HS-27A (cell line): ENCODE data around the gene RASSF5.
"Not testable (repeated sequence)": the region's sequence is repeated elsewhere in the genome, so short reads cannot be mapped to it uniquely, and the experiment has no call there.

Experiments
- DNase-seq: peaks from one replicate; pipeline ENCODE4 v3.0.0-alpha.2; 2012; ENCODE audit warnings: low read depth, missing footprints

Gene RASSF5

DNA sequence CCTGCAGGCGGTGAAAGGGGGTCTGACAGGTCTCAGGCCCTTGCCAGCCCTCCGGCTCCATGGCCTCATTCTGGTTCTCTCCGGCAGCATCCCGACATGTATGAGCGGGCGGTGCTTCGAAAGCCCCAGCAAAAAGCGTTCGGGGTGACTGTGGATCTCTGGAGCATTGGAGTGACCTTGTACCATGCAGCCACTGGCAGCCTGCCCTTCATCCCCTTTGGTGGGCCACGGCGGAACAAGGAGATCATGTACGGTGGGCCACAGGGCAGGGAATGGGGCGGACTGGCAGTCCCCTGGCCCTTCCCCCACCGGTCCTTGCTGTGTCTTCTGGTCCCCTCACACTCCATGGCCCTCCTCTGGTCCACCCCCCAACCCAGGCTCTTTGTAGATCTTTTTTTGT, 30.7 kb upstream of the RASSF5 start:
- DNase-seq: no peak

DNA sequence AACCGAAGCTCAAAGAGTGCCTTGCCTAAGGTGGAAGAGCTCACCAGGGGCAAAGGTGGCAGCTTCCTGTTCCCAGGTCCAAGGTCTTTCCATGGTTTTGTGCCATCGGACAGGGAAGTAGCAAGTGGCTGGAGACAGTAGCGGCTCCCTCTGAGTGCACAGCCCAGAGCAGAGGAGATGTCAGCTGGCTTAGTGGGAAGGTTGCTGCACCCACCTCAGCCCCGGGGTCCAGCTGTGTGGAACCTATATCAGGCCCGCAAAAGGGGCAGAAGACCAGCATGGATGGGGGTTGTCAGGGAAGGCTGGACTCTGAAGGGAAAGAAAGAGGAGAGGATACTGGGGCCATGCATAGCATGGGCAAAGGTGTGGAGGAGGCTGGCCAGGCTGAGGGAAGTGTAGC, 30.2 kb upstream of the RASSF5 start:
- DNase-seq: no peak

DNA sequence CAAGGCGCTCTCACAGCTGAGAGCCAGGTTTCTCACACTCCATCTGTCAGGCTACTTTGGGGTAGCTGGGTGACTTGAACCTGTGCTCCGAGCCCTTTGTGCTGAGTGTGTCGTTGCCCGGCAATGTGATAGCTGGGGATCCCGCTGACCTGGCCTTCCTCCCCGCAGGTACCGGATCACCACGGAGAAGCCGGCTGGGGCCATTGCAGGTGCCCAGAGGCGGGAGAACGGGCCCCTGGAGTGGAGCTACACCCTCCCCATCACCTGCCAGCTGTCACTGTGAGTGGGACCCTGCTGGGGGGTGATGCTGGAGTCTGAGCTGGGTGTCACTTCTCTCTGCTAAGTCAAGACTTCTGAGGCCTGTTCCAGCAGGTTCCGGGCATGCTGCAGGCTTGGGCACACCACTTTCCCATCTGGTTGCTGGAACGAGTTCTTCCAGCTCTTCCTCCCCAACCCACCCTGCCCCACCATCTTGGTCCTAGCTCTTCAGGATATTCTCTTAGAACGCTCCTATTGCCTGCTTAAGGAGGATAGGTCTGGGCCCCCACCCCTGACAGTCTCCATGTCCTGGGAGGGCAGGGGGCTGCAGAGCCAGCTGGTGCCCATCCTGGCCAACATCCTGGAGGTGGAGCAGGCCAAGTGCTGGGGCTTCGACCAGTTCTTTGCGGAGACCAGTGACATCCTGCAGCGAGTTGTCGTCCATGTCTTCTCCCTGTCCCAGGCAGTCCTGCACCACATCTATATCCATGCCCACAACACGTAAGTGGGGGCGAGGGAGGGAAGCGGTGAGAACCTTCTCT, 29.6 kb upstream of the RASSF5 start:
- DNase-seq: no peak

DNA sequence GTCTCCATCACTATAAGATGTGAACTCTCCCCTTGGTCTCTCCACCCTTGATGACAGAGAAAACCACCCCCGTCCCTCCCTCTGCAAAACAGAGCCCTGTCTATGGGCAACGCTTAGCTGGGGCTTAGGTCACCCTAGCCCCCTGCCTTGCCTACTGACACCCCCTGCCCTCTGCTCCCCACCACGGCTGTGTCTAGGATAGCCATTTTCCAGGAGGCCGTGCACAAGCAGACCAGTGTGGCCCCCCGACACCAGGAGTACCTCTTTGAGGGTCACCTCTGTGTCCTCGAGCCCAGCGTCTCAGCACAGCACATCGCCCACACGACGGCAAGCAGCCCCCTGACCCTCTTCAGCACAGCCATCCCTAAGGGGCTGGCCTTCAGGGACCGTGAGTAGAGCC, 28.6 kb upstream of the RASSF5 start:
- no peak for DNase-seq

DNA sequence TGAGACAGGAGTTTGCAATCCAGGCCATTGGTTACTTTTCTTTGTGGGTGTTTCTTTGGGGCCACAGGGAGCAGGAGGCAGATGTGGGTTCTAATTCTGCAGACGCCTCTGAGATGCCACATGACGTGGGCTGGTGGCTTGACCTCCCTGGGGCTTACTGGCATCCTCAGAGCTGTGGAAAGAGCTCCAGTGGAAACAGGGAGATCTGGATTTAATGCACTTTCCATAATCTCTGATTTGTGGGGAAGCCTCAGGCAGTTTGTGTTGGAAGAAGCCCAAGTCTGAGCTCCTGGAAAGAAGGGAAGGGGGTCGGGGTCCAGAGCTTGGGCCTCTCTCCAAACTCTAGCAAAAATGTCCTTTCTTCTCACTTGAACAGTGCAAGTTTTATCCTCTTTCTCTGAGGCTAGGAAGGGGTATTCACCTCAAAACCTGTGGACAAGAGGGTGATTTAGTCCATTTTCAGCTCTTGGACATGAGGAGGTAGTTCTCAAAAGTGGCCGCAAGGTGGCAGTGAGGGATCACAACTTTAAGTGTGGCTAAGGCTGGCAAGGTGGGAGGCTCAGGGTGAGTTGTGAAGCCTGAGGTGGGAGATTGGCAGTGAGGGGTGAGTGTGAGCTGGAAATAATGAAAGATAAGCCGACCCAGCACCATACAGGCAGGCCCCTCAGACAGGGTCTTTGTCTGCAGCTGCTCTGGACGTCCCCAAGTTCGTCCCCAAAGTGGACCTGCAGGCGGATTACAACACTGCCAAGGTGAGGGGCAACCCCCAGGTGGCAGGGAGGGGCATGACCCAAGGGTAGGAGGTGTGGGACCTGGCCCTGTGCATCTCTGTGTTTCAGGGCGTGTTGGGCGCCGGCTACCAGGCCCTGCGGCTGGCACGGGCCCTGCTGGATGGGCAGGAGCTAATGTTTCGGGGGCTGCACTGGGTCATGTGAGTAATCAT, 27.9 kb upstream of the RASSF5 start:
- DNase-seq: no peak

DNA sequence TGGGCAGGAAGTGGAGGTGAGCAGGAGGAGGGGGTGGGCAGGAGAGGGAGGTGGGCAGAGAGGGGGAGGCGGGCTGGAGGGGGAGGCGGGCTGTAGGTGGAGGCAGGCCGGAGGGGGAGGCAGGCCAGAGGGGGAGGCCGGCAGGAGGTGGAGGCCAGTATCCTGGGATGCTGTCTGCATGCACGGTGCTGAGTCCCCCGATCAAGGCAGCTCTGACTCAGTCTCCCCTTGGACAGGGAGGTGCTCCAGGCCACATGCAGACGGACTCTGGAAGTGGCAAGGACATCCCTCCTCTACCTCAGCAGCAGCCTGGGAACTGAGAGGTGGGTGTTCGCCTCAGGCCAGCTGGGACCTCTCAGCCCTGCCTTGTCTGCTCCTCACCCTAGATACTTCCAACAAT, 27.1 kb upstream of the RASSF5 start:
- DNase-seq: no peak

DNA sequence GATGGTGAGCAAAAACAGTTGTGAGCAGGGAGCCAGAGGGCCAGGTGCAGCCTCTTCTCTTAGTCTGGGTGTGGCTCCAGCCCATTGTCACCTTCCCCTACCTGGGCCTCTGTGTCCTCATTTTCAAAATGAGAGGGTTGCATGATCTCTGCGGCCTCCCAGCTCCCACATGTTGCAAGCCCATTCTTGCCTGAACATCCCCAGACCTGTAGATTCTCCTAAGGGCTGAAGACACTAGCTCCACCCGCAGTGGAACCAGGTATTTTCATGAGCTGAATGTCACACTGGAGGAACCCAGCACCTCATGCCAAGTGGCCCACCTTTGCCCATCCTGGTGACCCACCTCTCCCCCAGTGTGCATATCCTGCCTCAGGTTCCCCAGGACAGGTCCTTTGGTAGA, 24.7 kb upstream of the RASSF5 start:
- no peak for DNase-seq

DNA sequence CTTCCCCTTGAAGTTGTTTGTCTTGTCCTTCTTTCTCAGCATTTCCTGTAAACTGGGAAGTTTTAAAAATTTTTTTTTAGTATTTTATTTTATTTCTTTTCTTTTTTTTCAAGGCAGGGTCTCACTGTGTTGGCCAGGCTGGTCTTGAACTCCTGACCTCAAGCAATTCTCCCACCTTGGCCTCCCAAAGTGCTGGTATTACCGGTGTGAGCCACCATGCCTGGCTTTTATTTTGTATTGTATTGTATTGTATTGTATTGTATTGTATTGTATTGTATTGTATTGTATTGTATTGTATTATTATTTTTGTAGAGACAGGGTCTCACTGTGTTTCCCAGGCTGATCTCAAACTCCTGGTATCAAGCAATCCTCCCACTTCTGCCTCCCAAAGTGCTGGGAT, 23.5 kb upstream of the RASSF5 start:
- DNase-seq: not testable (repeated sequence)

DNA sequence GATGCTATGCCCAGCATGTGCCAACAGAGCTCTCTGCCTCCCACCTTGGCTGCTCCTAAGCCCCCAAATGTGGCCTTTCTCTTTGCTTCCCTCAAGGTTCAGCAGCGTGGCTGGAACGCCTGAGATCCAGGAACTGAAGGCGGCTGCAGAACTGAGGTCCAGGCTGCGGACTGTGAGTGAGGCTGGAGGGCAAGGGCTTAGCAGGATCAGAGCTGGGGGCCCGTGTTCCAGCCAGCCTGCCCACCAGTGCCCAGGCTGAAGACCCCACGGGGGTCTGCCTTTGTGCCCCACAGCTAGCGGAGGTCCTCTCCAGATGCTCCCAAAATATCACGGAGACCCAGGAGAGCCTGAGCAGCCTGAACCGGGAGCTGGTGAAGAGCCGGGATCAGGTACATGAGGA, 22.4 kb upstream of the RASSF5 start:
- no peak for DNase-seq

DNA sequence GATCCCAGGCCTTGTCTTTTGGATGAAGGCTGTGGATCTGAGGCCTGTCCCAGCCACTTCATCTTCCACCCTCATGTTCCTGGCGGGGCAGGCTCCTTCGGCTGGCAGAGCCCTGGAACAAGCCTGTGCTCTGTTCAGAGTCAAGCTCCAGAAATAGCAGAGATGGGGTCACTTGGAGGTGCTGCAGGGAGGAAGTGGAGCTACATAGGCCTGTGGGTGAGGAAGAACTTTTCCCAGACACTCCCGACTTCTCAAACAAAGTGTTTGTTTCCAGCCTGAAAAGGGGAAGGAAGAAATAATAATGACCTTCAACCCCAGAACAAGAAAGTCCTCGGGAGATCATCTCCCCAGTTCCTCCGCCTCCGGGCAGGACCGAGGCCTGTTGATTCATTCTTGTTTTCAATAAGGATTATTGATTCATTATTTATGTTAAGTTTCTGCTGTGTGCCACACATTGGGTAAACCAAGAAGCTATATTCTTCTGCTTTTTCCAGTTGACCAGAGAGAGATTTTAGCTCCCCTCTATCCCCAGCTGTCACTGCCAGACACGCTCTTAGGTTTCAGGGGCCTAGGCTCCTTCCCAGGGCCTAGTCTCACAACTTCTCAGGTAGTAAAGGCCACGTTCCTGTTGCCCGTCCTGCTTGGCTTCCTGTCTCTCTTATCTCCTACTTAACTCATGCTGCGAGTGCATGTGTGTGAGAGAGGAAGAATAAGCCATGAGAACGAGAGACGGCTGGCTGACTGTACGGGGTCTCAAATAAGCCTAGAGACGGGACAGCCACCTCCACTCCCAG, 20.1 kb upstream of the RASSF5 start:
- DNase-seq: no peak

DNA sequence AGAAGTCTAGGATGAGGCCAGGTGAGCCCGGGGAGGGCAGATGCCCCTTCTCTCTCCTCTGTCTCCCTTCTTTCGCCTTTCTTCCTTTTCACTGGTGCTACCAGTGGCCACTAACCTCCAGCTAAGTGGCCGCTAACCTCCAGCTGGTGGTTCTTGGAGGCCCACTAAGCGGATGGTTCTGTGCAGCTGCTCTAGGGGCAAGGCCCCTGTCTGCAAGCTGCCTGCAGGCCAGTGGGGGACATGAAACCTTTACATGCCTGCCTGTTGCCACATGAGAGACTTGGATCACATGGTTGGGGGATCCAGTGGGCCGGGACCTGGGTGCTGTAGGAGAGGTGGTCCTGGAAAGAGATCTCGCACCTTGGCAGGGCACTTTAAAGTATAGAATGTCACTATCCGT, 19.4 kb upstream of the RASSF5 start:
- no peak for DNase-seq

DNA sequence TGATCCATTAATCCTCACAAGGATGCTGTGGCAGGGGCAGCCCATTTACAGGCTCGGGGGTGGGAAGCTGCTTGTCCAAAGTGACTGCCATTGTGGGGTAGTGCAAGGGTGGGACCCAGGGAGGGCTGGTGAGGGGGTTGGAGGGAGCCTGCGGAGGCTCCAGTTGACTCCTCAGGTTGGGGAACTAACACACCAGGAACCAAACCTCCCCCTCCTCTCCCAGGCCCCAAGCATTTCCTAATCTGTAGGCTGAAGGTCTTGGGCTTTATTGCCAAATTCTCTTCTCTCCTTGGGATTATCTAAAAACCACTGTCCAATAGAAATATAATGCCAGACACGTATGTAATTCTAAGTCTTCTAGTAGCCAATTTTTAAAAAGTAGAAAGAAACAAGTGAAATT, 18.9 kb upstream of the RASSF5 start:
- no peak for DNase-seq

DNA sequence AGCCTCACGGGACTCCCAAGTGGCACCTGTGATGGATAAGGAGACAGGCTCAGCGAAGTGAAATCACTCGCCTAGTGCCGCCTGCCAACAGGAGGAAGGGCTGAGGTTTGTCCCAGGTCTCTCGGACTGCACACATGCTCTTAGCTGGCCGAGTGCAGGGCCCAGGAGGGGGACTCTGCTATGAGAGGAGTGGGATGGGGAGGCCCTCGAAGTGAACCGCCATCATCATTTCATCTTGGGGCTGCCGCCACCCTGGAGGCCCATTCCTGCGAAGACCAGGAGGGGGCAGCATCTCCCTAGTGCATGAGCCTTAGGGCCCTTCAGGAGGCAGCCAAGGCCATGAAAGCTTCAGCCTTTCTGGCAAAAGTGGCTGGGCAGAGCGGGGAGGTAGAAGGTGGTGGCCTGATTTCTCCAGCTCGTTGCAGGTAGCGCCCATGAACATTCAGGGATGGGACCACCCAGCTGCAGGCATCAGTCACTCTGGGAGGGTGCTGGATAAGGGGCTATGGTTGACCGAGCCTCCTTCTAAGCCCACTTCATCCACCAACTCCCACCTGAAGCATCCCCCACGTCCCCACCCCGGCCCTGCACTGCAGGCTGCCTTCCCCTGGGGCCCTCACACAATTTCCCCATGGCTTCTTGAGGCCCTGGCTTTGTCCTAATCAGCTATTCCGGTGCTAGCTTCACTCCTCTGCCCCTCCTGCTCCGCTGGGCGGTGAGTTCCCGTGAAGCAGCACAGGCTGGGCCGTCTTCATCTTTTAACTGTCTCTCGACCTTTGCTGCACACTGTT, 17.2 kb upstream of the RASSF5 start:
- DNase-seq: no peak

DNA sequence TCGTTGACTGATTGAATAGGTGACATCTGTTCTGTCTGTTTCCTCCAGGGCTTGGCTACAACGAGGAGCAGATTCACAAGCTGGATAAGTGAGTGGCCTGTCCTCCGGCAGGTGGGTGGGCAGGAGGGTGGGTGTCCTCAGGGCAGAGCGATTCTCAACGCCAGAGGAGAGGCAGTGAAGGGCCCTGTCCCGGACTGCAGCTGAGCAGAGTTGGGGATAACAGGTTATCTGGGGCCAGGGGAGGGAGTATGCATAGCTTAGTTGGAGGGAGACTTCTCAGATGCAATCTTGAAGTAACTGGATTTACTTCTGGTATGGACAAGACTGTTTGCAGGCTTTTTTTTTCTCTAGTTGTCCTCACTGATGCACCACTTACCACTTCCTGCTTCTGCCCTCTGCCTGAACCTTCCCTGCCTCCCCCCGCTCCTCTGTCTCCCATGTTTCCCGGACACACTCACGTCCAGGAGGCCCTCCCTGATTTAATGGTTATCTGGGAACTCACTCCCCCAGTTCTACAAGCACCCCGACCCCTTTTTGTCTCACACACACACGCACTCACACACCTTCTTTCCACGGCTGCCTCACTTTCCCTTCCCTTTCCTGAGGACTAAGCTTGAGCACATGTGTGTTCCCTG, 16.4 kb upstream of the RASSF5 start:
- no peak for DNase-seq

DNA sequence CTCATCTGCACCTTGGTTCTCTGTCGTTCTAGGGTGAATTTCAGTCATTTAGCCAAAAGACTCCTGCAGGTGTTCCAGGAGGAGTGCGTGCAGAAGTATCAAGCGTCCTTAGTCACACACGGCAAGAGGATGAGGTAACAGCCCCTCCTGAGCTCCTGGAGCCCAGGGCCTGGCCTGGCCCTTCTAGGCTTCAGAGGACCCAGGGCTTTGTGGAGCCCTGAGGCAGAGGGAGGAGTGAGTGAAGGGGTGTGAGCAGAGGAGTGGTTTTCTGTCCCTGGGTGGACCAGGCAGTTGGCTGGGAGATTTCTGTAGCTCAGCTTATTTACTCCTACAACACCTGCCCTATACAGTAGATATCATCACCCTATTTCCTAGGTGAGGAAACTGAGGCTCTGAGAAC, 15.7 kb upstream of the RASSF5 start:
- DNase-seq: no peak

DNA sequence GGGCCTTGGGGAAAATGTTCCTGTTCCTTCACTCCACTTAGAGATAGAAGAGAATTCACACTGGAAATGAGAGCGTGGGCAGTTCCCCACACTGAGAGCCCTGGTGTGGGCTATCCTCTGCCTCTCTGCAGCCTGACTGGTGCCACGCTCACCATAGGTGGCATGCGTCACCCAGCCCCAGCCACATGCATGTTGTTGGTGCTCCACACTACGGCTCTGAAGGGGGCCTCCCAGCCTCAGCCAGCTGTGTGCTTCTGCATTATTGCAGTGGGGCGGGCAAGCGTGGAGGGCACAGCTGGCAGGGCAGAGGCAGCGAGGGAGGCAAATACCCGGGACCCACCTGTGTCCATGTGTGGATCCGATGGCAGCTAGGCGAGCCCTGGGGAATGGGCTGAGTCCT, 14.7 kb upstream of the RASSF5 start:
- DNase-seq: no peak

DNA sequence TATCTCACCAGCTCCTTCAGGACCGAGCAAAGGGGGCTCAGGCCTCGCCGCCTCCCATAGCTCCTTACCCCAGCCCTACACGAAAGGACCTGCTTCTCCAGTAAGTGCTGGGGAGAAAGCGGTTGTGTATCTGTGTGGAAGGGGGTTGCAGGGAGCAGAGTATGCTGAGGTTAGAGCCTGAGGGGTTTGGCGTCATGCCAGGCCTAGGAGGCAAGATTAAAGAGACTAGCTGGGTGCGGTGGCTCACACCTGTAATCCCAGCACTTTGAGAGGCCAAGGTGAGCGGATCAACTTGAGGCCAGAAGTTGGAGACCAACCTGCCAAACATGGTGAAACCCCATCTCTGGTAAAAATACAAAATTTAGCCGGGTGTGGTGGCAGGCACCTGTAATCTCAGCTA, 14.1 kb upstream of the RASSF5 start:
- DNase-seq: no peak

DNA sequence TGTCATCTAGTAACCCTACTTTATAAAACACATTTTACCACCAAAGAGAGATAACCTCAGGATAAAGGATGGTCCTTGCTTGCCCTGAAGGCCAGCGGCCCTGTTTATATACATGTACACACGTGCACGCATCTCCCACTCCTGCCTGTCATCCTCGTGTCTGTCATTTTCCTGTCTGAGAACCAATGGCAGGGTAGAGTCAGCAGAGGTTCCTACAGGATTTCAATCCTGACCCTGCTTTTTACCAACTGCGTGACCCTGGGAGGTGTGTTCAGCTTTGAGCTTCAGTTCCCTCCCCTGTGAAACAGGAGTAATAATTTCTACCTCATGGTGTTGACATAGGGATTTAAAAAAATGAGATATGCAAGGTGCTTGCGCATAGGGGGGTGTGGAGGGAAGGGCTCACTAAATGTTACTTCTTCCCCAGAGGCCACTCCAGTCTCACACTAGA, 12.3 kb upstream of the RASSF5 start:
- no peak for DNase-seq

DNA sequence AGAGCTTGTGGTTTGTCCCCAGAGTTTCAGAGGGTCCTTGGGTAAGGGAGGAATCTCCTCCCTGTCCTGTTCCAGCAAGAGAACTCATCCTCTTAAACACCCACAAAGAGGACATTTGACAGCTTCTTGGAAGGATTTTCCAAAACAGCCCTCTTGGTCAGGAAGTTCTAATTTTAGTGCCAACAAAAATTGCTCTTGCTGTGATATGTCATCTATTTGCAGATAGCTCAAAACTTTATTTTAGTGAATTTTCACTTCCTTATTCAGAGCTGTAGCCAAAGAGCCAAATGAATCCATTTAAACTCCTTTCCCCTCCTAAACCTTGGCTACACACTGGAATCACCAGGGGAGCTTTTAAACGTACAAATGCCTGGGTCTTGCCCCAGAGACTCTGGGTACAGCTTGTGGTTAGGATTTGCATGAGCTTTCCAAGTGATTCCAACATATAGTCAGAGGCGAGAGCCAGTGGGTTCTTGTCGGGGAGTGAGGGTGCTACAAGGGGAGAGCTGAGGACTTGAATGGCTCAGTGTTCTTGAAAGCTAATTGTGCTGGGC, 11.8 kb upstream of the RASSF5 start:
- DNase-seq: no peak

DNA sequence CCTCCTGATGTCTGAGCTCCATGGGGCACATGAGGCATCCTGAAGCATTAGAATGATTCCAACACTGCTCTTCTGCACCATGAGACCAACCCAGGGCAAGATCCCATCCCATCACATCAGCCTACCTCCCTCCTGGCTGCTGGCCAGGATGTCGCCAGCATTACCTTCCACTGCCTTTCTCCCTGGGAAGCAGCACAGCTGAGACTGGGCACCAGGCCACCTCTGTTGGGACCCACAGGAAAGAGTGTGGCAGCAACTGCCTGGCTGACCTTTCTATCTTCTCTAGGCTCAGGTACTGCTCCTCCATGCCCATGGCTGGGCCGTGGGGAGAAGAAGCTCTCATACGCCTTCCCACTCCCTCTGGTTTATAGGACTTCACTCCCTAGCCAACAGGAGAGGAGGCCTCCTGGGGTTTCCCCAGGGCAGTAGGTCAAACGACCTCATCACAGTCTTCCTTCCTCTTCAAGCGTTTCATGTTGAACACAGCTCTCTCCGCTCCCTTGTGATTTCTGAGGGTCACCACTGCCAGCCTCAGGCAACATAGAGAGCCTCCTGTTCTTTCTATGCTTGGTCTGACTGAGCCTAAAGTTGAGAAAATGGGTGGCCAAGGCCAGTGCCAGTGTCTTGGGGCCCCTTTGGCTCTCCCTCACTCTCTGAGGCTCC, 11.1 kb upstream of the RASSF5 start:
- DNase-seq: no peak
